GM12878 (cell line): ENCODE data around the gene KEL. TPM values are rescaled to one million over a fixed set of nuclear protein-coding genes. Genes with fewer than 3 reads are reported as not detected.

Experiments
- ATAC-seq: fragments of 200-7000 bp; cut with Tn5 transposase; 3 replicates; pipeline ENCODE4 v1.9.1; 2020; ENCODE audit warnings: mild to moderate bottlenecking, moderate library complexity
- BruUV-seq: library from RNA; stranded (reverse); fragments of 400-500 nt; replicated peaks from 2 replicates; lab custom pipeline; 2021; lab: Mats Ljungman, UMichigan
- CTCF ChIA-PET: fragments of 300-600 bp; sonication (Branson Sonifier 250); formaldehyde crosslinking; extraction: SDS; loops from one replicate; lab custom pipeline; 2021; ENCODE audit warnings: inconsistent platforms; lab: Yijun Ruan, JAX
- POLR2A ChIA-PET: fragments of 350-600 bp; formaldehyde crosslinking; extraction: SDS; loops from one replicate; lab custom pipeline; 2021; ENCODE audit warnings: inconsistent platforms; lab: Charles Lee
- RAD21 ChIA-PET: fragments of 300-600 bp; sonication (Branson Sonifier 250); formaldehyde crosslinking; loops from one replicate; lab custom pipeline; 2023; ENCODE audit warnings: antibody characterized with exemption; ENCODE audit not compliant: unreplicated experiment; lab: Charles Lee
- SMC1A ChIA-PET: fragments of 300-600 bp; sonication (Branson Sonifier 250); formaldehyde crosslinking; loops from one replicate; lab custom pipeline; 2023; ENCODE audit not compliant: unreplicated experiment, uncharacterized antibody; lab: Charles Lee
- DNase-seq: peaks from one replicate; pipeline ENCODE4 v3.0.0-alpha.2; 2011; ENCODE audit warnings: low read depth, low spot score
- FAIRE-seq: peaks from 3 replicates; lab custom pipeline; 2011; peaks lifted over from hg19 to GRCh38; lab: Jason Lieb, UNC
- H2AFZ ChIP-seq: 2 replicates; pipeline ENCODE4 v1.6.0; 2011; ENCODE audit warnings: low read depth, low read length, control low read depth; ENCODE audit not compliant: control insufficient read depth
- H3K27ac ChIP-seq: 2 replicates; pipeline ENCODE4 v1.5.1; 2011; ENCODE audit warnings: control low read depth; ENCODE audit not compliant: control insufficient read depth, insufficient read depth
- H3K27me3 ChIP-seq, 2 experiments: replicated peaks in 1 of 2; 2 replicates each; pipeline versions ENCODE4 v1.6.0 to v1.6.1; 2011; ENCODE audit warnings: low read length in 1 of 2; ENCODE audit not compliant: control insufficient read depth in 2 of 2, insufficient read depth in 2 of 2
- H3K36me3 ChIP-seq, 2 experiments: 2 replicates each; pipeline ENCODE4 v1.5.1; 2011; ENCODE audit warnings: low read length in 1 of 2; ENCODE audit not compliant: control insufficient read depth in 2 of 2, insufficient read depth in 2 of 2
- H3K4me1 ChIP-seq: 2 replicates; pipeline ENCODE4 v1.6.1; 2011; ENCODE audit warnings: mild to moderate bottlenecking, low read length, moderate library complexity, mixed read lengths; ENCODE audit not compliant: control insufficient read depth, insufficient read depth
- H3K4me2 ChIP-seq: 2 replicates; pipeline ENCODE4 v1.6.0; 2011; ENCODE audit warnings: control low read depth; ENCODE audit not compliant: control insufficient read depth, insufficient read depth
- H3K4me3 ChIP-seq: fragments of 200-600 bp; sonication (generic); 2 replicates; pipeline ENCODE4 v1.5.1; 2016
- H3K79me2 ChIP-seq: 2 replicates; pipeline ENCODE4 v1.6.0; 2011; ENCODE audit warnings: low read length; ENCODE audit not compliant: control insufficient read depth, insufficient read depth
- H3K9ac ChIP-seq: 2 replicates; pipeline ENCODE4 v1.8.0; 2011; ENCODE audit warnings: low read length, control low read depth, mixed read lengths; ENCODE audit not compliant: control insufficient read depth, insufficient read depth
- H3K9me3 ChIP-seq: replicated peaks from 3 replicates; pipeline ENCODE4 v1.5.1; 2011; ENCODE audit warnings: mild to moderate bottlenecking, low read length; ENCODE audit not compliant: control insufficient read depth, insufficient read depth
- H4K20me1 ChIP-seq: 2 replicates; pipeline ENCODE4 v1.6.0; 2011; ENCODE audit not compliant: control insufficient read depth, insufficient read depth
- ASH2L ChIP-seq: fragments of 300-600, 200-600 bp; sonication (generic); IDR thresholded peaks from 2 replicates; pipeline ENCODE4 v1.6.1; 2017; ENCODE audit warnings: low read depth, mild to moderate bottlenecking, borderline replicate concordance
- ATF7 ChIP-seq: fragments of 450-650 bp; IDR thresholded peaks from 2 replicates; pipeline ENCODE4 v1.6.1; 2016; ENCODE audit warnings: low read depth, mild to moderate bottlenecking
- FOXM1 ChIP-seq: IDR thresholded peaks from 2 replicates; pipeline ENCODE4 v1.6.1; 2012; ENCODE audit warnings: low read depth, mild to moderate bottlenecking, inconsistent platforms, low read length, moderate library complexity
- MEF2A ChIP-seq: IDR thresholded peaks from 2 replicates; pipeline ENCODE4 v1.6.1; 2011; ENCODE audit warnings: low read depth, mild to moderate bottlenecking, low read length, moderate library complexity; ENCODE audit not compliant: insufficient read depth
- PAX5 ChIP-seq: IDR thresholded peaks from 2 replicates; pipeline ENCODE4 v1.6.1; 2011; ENCODE audit warnings: low read depth, low read length, borderline replicate concordance
- SPI1 ChIP-seq: IDR thresholded peaks from 2 replicates; pipeline ENCODE4 v1.6.1; 2011; ENCODE audit warnings: low read depth, mild to moderate bottlenecking, low read length, moderate library complexity, borderline replicate concordance; ENCODE audit not compliant: insufficient read depth
- TCF7 ChIP-seq: IDR thresholded peaks from 2 replicates; pipeline ENCODE4 v1.6.1; 2014; ENCODE audit warnings: antibody characterized with exemption, borderline replicate concordance
- ZNF24 ChIP-seq: fragments of 450-650 bp; IDR thresholded peaks from 2 replicates; pipeline ENCODE4 v1.6.1; 2017; ENCODE audit warnings: antibody characterized with exemption, mild to moderate bottlenecking
- ZNF687 ChIP-seq: fragments of 450-650 bp; IDR thresholded peaks from 2 replicates; pipeline ENCODE4 v1.6.1; 2017; ENCODE audit warnings: mild to moderate bottlenecking, moderate library complexity
- WGBS: methylation state at CpG from one replicate; pipeline ENCODE4 v1.1.6; 2016; ENCODE audit warnings: low lambda C conversion rate; ENCODE audit not compliant: insufficient replicate concordance, insufficient coverage; ENCODE audit errors: missing lambda C conversion rate; 5-methylcytosine and 5-hydroxymethylcytosine counted together
- in situ Hi-C: fragments of 300-500 bp; cut with MboI; formaldehyde crosslinking; loops from 9 replicates; pipeline ENCODE4 v1.14.3; 2018; ENCODE audit warnings: mixed read lengths
- intact Hi-C: fragments of 100-400 bp; cut with micrococcal nuclease; formaldehyde crosslinking; loops from one replicate; pipeline ENCODE4 v1.14.2; 2022; ENCODE audit not compliant: unreplicated experiment
- polyA plus RNA-seq, 11 experiments: library from polyadenylated mRNA; depleted of rRNA in 4 of 11; unstranded in 6 of 11; stranded (reverse) in 5 of 11; fragments of >200 nt; fragmentation: Nextera tagmentation in 4 of 11; fragmentation: Illumina TruSeq in 1 of 11; extraction: Ambion mirVana in 4 of 11; extraction: Trizol in 1 of 11; gene quantifications; 1 replicate in 1 of 11; 2 replicates in 10 of 11; pipeline versions ENCODE4 v1.2.1 to v1.2.3, GENCODE V29; 2011 to 2016; ENCODE audit warnings: inconsistent platforms in 2 of 11, missing spikeins in 2 of 11, low read depth in 1 of 11
- total RNA-seq, 4 experiments: library from RNA; depleted of rRNA in 3 of 4; stranded (reverse); fragments of >200 nt in 3 of 4; fragmentation: Illumina TruSeq in 1 of 4; extraction: Trizol in 1 of 4; gene quantifications; 2 replicates each; pipeline versions ENCODE4 v1.2.1 to v1.2.3, GENCODE V29; 2013 to 2021
- TF ChIP-seq, protein P1 (sequence below): fragments of 450-650 bp; IDR thresholded peaks from 2 replicates; pipeline ENCODE4 v1.6.1; 2017; ENCODE audit warnings: low read depth, mild to moderate bottlenecking, moderate library complexity

KEL gene
- total and polyA plus RNA-seq, 10 of the 15 experiments (the other 5 are each of a cell fraction or from before 2014, with no cell fraction given) = 0.10 to 0.73 (median 0.23) TPM; not detected in 2

DNA sequence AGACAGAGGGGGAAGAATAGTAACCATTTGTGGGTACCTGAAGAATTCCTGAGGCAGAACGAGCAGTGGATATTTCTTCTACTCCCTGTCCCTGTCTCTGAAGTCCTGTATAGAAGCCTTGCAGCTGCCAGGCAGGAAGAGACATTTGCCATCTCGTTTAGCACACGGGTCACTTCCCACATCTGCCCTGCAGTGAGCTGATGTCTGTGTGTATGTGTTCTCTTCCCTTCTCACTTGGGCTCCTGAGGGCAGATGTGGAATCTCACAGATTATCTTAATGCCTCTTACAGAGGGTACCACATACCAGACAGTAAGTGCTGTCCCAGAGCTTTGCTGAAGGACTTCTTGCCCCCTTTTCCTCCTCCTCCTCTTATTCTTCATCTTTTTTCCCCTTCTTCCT lies 62.5 kb downstream of the KEL start (continued):
- no peak for TF ChIP-seq ZNF687
- no peak for TF ChIP-seq ATF7

DNA sequence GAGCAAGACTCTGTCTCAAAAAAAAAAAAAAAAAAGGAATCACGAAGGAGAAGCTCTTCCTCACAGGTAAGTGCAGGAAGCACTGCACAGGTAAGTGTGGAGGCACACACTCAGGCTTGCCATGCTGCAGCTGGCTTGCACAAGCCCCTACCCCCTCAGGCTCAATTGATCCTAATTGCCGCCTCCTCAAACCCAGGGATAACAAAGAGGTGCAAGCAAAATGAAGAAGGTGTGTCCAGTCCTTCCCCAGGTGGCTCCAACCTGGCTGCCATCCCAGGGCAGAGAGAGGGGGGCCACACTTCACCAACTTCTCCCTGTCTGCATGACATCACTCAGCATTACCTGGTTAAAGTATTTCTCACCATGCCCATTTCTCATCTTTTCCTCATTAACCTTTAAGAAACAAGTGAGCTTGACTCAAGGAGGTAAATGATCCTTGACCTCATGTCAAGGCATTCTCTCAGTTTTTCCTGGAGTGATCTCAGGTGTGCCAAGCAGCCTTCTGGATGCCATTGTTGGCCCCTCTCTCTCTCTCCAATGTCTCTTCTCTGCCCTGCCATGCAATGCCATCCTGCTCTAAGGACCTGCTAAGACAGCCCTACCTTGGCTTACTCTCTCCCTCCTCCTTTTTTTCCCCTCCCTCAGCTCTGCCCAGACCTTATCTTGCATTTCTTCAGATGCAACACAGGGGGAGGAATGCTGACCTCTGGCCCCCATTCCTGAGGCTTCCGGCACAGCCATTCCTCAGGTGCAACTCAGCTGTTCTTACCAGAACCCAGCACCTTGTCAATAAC lies 63.6 kb downstream of the KEL start:
- ATAC-seq = no peak
- H4K20me1 ChIP-seq = no peaks in the 10 kb centered on the region
- no peak for FAIRE-seq
- RAD21 ChIA-PET = no interaction called here
- BruUV-seq = no TSS peak
- TF ChIP-seq FOXM1 = no peak
- TF ChIP-seq TCF7 = no peak
- TF ChIP-seq PAX5 = no peak
- no peak for TF ChIP-seq ZNF24
- no peak for TF ChIP-seq ASH2L
- TF ChIP-seq SPI1 = no peak
- TF ChIP-seq, protein P1, sequence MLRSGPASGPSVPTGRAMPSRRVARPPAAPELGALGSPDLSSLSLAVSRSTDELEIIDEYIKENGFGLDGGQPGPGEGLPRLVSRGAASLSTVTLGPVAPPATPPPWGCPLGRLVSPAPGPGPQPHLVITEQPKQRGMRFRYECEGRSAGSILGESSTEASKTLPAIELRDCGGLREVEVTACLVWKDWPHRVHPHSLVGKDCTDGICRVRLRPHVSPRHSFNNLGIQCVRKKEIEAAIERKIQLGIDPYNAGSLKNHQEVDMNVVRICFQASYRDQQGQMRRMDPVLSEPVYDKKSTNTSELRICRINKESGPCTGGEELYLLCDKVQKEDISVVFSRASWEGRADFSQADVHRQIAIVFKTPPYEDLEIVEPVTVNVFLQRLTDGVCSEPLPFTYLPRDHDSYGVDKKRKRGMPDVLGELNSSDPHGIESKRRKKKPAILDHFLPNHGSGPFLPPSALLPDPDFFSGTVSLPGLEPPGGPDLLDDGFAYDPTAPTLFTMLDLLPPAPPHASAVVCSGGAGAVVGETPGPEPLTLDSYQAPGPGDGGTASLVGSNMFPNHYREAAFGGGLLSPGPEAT = no peak
- TF ChIP-seq MEF2A = no peak
- TF ChIP-seq, all 136 proteins: peak for 0
- 72% methylated on average over 2 of the region's 3 CpGs for WGBS
- Histone ChIP-seq H3K9me3 (no peaks in the 10 kb centered on the region), H2AFZ (no peak overlapping the region), H3K9ac (no peak overlapping the region), H3K4me3 (no peak overlapping the region), H3K27ac (no peak overlapping the region), H3K4me1 (no peaks in the 10 kb centered on the region), H3K79me2 (no peaks in the 10 kb centered on the region), H3K36me3 (no peaks in the 10 kb centered on the region), H3K4me2 (no peak overlapping the region), H3K27me3 (peaks cover 0 to 3% of the 10 kb centered on the region in 2 experiments; a peak in 3 of 4 replicates)
- ChIA-PET CTCF (no interaction called here), POLR2A (no interaction called here), SMC1A (interaction anchor here (0.7 kb wide), 1 partner anchor 120 kb away, joined by 3 read pairs; no protein-coding TSS in a partner anchor)
- in situ Hi-C loops (no loop called here), intact Hi-C loops (no loop called here)
- DNase-seq = no peak
